GM21529 (cell line): Measurements from ENCODE around the gene NRIP1.
A peak's percentile ranks its signal among the peaks of the same experiment; 100 is the strongest.

Experiments
- ATAC-seq: cut with Tn5 transposase; IDR thresholded peaks from one replicate; pipeline ENCODE4 v1.9.1; 2021; ENCODE audit not compliant: unreplicated experiment

Gene NRIP1

GRCh38 chr21:15064576-15065391 is at the start of gene NRIP1:
NRIP1 (minus strand) TSS chr21:15065000; CDS start chr21:14968192, 96,808 bp downstream.
- peak; percentile 71 for ATAC-seq

- ATAC-seq, result no peak
These were observed 48.1 kb upstream of the NRIP1 start for GRCh38 chr21:15112858-15113257.

- no peak for ATAC-seq
These were observed 44.0 kb upstream of the NRIP1 start for GRCh38 chr21:15108801-15109200.

GRCh38 chr21:15104470-15104869 is 39.7 kb upstream of the NRIP1 start:
- no peak for ATAC-seq

- no peak for ATAC-seq
These were observed 34.1 kb upstream of the NRIP1 start for GRCh38 chr21:15098908-15099307.

GRCh38 chr21:15098181-15098580 is 33.4 kb upstream of the NRIP1 start:
- ATAC-seq, result no peak

GRCh38 chr21:15097580-15097979 is 32.8 kb upstream of the NRIP1 start:
- ATAC-seq, result no peak

GRCh38 chr21:15096146-15096545 is 31.3 kb upstream of the NRIP1 start:
- no peak for ATAC-seq

GRCh38 chr21:15095326-15095725 is 30.5 kb upstream of the NRIP1 start:
- no peak for ATAC-seq

GRCh38 chr21:15094706-15095105 is 29.9 kb upstream of the NRIP1 start:
- ATAC-seq, result no peak

GRCh38 chr21:15093216-15093615 is 28.4 kb upstream of the NRIP1 start:
- no peak for ATAC-seq

GRCh38 chr21:15092745-15093144 is 27.9 kb upstream of the NRIP1 start:
- ATAC-seq, result no peak

- ATAC-seq, result no peak
These were observed 25.6 kb upstream of the NRIP1 start for GRCh38 chr21:15090390-15090789.

GRCh38 chr21:15088488-15088887 is 23.7 kb upstream of the NRIP1 start:
- ATAC-seq, result no peak

GRCh38 chr21:15084668-15085067 is 19.9 kb upstream of the NRIP1 start:
- no peak for ATAC-seq

- ATAC-seq, result no peak
These were observed 15.7 kb upstream of the NRIP1 start for GRCh38 chr21:15080526-15080925.

GRCh38 chr21:15079269-15079668 is 14.5 kb upstream of the NRIP1 start:
- ATAC-seq, result no peak

GRCh38 chr21:15078180-15078579 is 13.4 kb upstream of the NRIP1 start:
- no peak for ATAC-seq

- ATAC-seq, result no peak
These were observed 12.8 kb upstream of the NRIP1 start for GRCh38 chr21:15077529-15078145.

GRCh38 chr21:15076730-15077129 is 11.9 kb upstream of the NRIP1 start:
- no peak for ATAC-seq

- no peak for ATAC-seq
These were observed 6.2 kb upstream of the NRIP1 start for GRCh38 chr21:15071009-15071408.

GRCh38 chr21:15066123-15066575 is 1.3 kb upstream of the NRIP1 start:
- ATAC-seq, result no peak
